KG1 (cell line): ENCODE results near the gene RNASE8.

ENCODE experiments used
- DNase-seq: peaks from one replicate; lab custom pipeline; 2025; lab: John Stamatoyannopoulos, UW

The RNASE8 gene

GRCh38 chr14:21072781-21073339 lies 15.2 kb downstream of the RNASE8 start:
- no peak for DNase-seq

- no peak for DNase-seq
Measured at GRCh38 chr14:21073921-21074320, 16.3 kb downstream of the RNASE8 start.

GRCh38 chr14:21074398-21075272 lies 17.0 kb downstream of the RNASE8 start:
- DNase-seq: no peak

- no peak for DNase-seq
Measured at GRCh38 chr14:21075719-21076437, 18.3 kb downstream of the RNASE8 start.

GRCh38 chr14:21077672-21078071 lies 20.1 kb downstream of the RNASE8 start:
- DNase-seq: no peak

- DNase-seq: no peak
Measured at GRCh38 chr14:21078287-21078686, 20.7 kb downstream of the RNASE8 start.

- no peak for DNase-seq
Measured at GRCh38 chr14:21078726-21079125, 21.1 kb downstream of the RNASE8 start.

GRCh38 chr14:21081521-21082142 lies 24.0 kb downstream of the RNASE8 start:
- no peak for DNase-seq

- DNase-seq: no peak
Measured at GRCh38 chr14:21083565-21084325, 26.1 kb downstream of the RNASE8 start.

GRCh38 chr14:21084396-21084795 lies 26.8 kb downstream of the RNASE8 start:
- DNase-seq: no peak

GRCh38 chr14:21084998-21085853 lies 27.6 kb downstream of the RNASE8 start:
- no peak for DNase-seq

- no peak for DNase-seq
Measured at GRCh38 chr14:21086908-21087293, 29.3 kb downstream of the RNASE8 start.

GRCh38 chr14:21087294-21088091 lies 29.9 kb downstream of the RNASE8 start:
- no peak for DNase-seq

GRCh38 chr14:21088687-21089086 lies 31.1 kb downstream of the RNASE8 start:
- DNase-seq: no peak

- DNase-seq: no peak
Measured at GRCh38 chr14:21089271-21089670, 31.6 kb downstream of the RNASE8 start.

- DNase-seq: no peak
Measured at GRCh38 chr14:21089877-21090193, 32.2 kb downstream of the RNASE8 start.

GRCh38 chr14:21090194-21090939 lies 32.7 kb downstream of the RNASE8 start:
- no peak for DNase-seq

- no peak for DNase-seq
Measured at GRCh38 chr14:21090940-21091663, 33.5 kb downstream of the RNASE8 start.

- DNase-seq: no peak
Measured at GRCh38 chr14:21091821-21092272, 34.2 kb downstream of the RNASE8 start.
